ENCODE results near the gene GCN1. TPM values are rescaled to one million over a fixed set of nuclear protein-coding genes. Genes with fewer than 3 reads are reported as not detected.
A peak's percentile ranks its signal among the peaks of the same experiment; 100 is the strongest.

The GCN1 gene
- total RNA-seq, 1 donor from 2014 or later = 114 TPM

DNA sequence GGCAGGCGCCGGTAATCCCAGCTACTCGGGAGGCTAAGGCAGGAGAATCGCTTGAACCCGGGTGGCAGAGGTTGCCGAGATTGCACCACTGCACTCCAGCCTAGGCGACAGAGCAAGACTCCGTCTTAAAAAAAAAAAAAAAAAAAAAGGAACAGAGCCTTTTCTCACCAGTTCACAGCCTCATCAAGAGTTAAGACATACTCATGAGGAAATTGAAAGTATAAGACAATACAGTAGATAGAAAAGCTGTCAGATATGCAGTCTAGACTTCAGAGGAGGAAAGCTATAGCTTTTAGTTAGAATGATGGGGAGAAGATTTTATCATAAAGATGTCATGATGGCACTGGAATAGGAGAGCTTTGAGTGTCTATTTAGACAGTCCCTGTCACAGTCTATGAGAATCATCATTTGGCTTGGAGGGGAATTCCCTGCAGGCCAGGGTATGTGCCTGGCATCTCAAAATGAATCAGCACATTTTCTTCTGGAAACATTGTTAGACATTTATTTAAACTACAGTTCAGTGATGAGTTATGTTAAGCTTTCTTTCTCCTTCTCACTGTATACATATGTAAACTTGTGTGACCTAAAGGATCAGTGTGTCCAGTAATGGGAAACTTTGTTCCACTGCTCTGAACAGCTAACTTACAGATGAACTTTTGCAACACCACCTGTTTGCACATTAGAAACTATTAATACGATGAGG, 75.1 kb downstream of the GCN1 start:
- no peak for DNase-seq (ENCODE audit: low spot score)

GRCh38 chr12:120118321-120119061, 76.0 kb downstream of the GCN1 start:
- no peak for DNase-seq (ENCODE audit: low spot score)

DNA sequence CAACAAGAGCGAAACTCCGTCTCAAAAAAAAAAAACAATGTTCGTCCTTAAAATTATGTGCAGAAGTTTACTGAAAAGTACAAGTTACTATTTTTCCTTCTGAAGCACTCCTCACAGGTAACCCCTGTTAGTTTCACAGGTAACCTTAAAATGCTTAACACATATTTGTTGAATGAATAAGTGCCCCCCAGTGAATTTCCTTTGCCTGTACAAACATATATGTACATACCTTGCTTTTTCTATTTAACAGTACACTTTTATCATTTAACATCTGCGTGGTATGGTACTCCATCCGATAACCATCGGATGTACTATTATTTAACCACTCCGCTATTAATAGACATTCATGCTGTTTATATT, 76.6 kb downstream of the GCN1 start:
- no peak for DNase-seq (ENCODE audit: low spot score)

GRCh38 chr12:120116792-120117651, 77.5 kb downstream of the GCN1 start:
- DNase-seq (ENCODE audit: low spot score) = peak; percentile 97

GRCh38 chr12:120116441-120116791, 78.1 kb downstream of the GCN1 start, which contains the start of gene RAB35:
TSS of gene RAB35 (minus strand) at chr12:120116753. CDS start at chr12:120116650, 103 bp downstream.
- no peak for DNase-seq (ENCODE audit: low spot score)

DNA sequence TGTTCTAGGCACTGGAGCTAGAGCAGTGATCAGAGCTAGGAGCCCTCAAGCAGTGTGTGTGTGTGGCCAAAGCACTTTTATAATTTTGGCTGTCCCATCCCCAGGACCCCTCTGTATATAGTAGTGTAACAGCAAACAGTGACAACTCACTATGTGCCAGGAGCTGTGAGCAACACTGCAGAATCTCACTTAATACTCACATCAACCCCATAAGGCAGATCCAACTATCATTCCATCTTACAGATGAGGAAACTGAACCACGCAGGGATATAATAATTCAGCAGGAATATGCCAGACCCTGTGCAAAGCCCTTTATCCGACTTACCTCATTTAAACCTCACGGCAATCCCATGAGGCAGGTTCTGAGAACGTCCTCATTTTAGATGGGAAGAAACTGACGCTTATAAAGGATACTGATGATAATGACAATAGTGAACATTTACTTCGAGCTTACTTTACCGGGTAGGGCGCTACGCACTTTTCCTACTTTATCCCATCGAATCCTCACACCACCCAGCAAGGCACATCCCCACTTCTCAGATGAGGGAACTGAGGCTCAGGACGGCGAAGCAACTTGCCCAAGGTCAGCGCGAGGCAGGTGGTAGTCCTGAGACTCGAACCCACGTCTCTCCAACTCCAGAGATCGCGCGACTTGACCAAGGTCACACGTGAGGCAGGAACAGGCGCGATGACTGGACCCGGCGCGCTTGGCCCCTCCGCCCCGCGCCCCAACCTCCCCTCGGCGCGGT, 78.6 kb downstream of the GCN1 start:
- no peak for DNase-seq (ENCODE audit: low spot score)

GRCh38 chr12:120115066-120115465, 79.4 kb downstream of the GCN1 start:
- DNase-seq (ENCODE audit: low spot score) = no peak

DNA sequence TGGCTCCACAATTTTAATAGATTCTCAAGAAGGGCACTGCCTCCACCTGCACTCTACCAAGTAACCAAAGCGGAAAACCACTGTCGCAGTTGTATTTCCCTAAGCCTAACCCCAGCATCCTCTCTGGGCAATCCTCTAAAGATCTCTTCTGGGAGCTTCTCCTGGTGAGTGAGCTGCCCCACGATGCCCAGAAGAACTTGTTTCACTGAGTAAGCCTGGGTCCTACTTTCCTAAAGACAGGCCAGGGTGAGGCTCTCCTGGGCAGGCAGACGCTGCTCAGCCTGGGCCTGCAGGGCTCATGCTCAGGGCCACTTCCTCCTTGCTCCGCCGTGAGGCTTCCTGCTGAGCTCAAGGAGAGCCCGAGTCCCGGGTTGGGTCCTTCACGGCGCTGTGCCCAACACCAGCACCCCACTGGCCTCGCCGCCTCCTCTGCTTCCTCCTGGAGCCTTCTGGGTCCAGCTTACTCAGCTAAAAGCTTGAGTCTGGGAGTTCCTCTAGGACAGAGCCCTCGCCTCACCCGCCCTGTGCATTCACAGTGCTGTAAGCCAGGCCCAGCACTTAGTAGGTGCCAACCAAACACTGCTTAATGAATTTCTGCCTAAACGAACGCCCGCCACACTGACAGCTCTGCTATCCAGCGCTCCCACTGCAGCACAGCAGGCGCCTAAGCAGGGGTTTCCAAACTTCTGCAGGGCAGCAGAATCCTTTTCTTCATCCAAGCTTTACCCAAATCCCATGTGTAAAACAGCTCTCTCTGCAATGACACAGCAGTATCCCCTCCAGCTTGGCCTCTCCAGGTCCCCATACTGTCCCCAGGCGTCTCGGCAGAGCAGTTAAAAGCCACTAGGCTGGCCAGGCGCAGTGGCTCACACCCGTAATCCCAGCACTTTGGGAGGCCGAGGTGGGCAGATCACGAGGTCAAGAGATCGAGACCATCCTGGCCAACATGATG, 83.7 kb downstream of the GCN1 start:
- peak; percentile 80 for DNase-seq (ENCODE audit: low spot score)

DNA sequence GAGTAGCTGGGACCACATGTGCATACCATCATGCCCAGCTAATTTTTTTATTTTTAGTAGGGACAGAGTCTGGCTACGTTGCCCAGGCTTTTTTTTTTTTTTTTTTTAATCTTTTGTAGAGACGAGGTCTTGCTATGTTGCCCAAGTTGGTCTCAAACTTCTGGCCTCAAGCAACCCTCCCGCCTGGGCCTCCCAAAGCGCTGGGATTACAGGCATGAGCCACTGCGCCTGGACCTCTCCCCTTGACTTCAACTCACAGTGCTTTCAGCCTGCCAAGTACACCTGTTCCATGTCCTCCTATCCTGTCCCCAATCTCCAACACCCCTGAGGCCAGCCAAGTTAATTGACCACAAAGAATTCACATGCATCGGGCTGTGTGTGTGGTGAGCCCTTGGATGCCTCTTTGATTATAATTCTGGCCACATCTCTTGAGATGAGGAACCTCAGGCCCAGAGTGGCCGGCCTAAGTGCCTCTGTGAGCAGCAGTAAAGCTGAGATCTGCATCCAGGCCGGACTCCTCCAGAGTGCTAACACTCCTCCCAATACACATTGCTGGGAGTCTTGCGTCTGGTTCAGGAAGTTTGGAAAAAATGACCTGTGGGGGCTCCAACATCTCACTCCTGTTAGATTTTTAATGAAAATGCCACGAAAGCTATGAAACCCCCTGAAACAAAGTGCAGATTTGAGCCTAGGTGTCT, 84.8 kb downstream of the GCN1 start:
- DNase-seq (ENCODE audit: low spot score) = no peak

DNA sequence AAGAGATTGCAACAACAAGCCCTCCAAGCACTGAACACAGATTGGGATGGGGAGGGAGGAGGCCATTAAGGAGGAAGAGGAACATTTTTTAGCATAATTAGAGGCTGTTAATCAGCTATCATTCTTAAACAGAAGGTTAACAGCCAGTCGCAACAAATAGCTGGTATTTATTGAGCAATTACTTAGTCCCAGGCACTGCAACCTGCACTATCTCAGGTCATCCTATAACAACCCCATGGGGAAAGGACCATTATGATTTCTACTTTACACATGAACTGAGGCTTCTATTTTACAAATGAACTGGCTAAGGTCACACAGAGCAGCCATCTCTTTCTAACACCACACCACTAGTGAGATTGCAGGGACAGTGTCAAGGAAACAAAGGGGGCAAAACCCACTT, 88.4 kb downstream of the GCN1 start:
- no peak for DNase-seq (ENCODE audit: low spot score)

GRCh38 chr12:120103371-120103770, 91.1 kb downstream of the GCN1 start:
- no peak for DNase-seq (ENCODE audit: low spot score)

- no peak for DNase-seq (ENCODE audit: low spot score)
These were observed 91.5 kb downstream of the GCN1 start for GRCh38 chr12:120103044-120103338.

DNA sequence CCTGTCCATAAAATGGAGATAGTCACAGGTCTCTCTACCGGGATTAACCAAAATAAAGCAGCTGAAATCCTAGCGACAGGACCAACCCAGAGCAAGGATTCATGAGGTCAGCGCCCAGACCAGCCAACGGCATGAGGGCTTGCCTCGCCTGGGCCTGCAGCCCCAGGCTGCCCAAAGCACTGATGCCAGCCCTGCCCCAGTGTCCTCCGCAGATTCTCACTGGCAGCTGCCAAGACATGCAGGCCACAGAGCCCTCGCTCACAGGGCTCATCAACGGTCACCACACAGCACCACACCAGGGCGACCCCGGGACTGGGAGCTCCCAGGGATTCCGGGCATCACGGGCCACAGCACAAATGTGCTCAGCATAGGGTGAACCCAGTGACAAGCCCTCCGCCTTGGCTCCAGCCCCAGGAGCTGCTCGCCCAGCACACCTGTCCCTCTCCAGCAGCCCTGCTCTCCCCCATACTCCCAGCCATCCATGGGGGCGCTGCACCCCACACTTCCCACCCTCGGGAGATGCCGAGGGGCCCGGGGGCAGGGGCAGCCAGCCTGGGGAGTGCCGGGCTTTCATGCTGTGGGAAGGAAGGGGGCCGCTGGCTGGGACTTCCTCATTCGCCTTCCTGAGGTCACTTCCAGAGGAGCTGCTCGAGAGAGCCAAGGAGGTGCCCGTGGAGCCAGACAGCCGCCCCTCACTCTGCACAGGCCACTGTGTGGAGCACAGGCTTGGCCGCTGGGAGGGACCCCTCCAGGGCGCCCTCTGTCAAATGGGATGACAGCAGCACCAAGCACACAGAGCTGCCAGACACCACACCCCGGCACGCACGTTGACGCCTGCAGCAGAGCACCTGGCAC, 92.1 kb downstream of the GCN1 start:
- DNase-seq (ENCODE audit: low spot score) = no peak

GRCh38 chr12:120101617-120102016, 92.9 kb downstream of the GCN1 start:
- DNase-seq (ENCODE audit: low spot score) = peak; percentile 59

- DNase-seq (ENCODE audit: low spot score) = no peak
These were observed 93.3 kb downstream of the GCN1 start for GRCh38 chr12:120101182-120101581.

GRCh38 chr12:120100630-120101029, 93.9 kb downstream of the GCN1 start:
- DNase-seq (ENCODE audit: low spot score) = peak; percentile 74

DNA sequence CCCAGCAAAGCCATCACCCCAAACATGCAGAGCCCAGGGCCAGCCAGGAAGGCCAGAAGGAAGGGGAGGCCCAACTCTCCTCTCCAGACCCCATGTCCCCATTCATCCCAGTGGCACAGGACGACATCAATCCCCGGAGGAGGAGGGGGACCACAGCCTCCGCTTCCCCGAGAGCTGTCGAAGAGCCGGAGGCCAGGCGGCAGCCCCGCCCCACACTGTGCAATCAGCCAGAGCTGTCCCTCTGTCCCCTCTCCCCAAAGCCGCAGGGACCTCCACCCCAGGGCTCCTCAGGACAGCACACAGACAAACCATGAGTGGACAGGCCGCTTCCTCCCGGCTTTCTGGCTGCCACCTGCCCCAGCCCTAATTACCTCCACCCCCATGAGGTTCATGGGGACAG, 94.8 kb downstream of the GCN1 start:
- DNase-seq (ENCODE audit: low spot score) = no peak

DNA sequence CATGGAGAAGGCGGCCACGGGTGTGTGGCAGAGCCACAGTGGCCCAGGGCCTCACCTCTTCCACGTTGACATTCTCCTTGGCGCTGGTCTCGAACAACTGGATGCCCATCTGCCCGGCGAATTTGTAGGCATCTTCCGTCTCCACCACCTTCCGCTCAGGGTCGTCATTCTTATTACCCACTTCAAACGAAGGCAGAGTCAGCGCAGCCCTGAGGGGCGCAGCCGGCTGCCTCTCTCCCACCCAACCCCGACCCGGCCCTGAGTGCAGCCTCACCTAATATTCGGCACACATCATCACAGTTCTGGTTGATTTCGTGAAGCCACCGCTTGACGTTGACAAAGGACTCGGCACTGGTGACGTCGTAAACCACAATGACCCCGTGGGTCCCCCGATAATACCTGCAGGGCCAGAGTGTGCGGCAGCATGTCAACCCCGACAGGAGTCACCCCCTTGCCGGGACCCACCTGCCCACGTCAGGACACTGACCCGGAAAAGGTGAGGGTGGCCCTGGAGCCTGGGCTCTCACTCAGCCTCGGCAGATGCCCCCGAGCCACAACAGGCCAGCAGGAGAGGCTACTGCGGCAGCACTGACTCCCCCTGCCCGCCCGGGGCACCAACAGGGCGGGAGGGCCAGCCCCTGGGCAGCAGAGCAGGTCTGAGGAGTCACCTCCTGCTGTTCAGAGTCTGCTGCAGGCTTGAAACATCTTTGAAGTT, 95.6 kb downstream of the GCN1 start:
- no peak for DNase-seq (ENCODE audit: low spot score)

Measured in ureter (tissue), 1 donor.